Naive B cell (primary cell): ENCODE measurements around the gene KCNH4. TPM values are rescaled to one million over a fixed set of nuclear protein-coding genes. Genes with fewer than 3 reads are reported as not detected.

Source experiments
- ATAC-seq, 2 donors: fragments of 150-1000 bp; cut with Tn5 transposase; 2 replicates each; pipeline ENCODE4 v1.10.0; 2021; ENCODE audit warnings: low read depth in 2 of 2, mild to moderate bottlenecking in 2 of 2, moderate library complexity in 2 of 2
- DNase-seq: peaks from one replicate; pipeline ENCODE4 v3.0.0; 2022
- H3K27ac Mint-ChIP-seq, 6 donors: one replicate each; pipeline ENCODE4 v1.8.0; 2020 to 2022; ENCODE audit warnings: mild to moderate bottlenecking in 6 of 6, mixed read lengths in 6 of 6, moderate library complexity in 5 of 6, inconsistent platforms in 2 of 6
- H3K27me3 Mint-ChIP-seq, 3 donors: one replicate each; pipeline ENCODE4 v1.8.0; 2021 to 2022; ENCODE audit warnings: mixed read lengths in 3 of 3, mild to moderate bottlenecking in 1 of 3
- H3K36me3 Mint-ChIP-seq, 2 donors: one replicate each; pipeline ENCODE4 v1.8.0; 2020 to 2022; ENCODE audit warnings: mixed read lengths in 2 of 2, inconsistent platforms in 1 of 2, mild to moderate bottlenecking in 1 of 2
- H3K4me1 Mint-ChIP-seq, 3 donors: one replicate each; pipeline ENCODE4 v1.8.0; 2020 to 2022; ENCODE audit warnings: mixed read lengths in 3 of 3, inconsistent platforms in 1 of 3, mild to moderate bottlenecking in 1 of 3, moderate library complexity in 1 of 3
- H3K4me3 Mint-ChIP-seq, 8 donors: one replicate each; pipeline ENCODE4 v1.8.0; 2020 to 2022; ENCODE audit warnings: mild to moderate bottlenecking in 8 of 8, mixed read lengths in 8 of 8, moderate library complexity in 8 of 8, inconsistent platforms in 2 of 8
- H3K9me3 Mint-ChIP-seq, 7 donors: one replicate each; pipeline ENCODE4 v1.8.0; 2020 to 2022; ENCODE audit warnings: mixed read lengths in 7 of 7, mild to moderate bottlenecking in 5 of 7, inconsistent platforms in 2 of 7, moderate library complexity in 1 of 7
- polyA plus RNA-seq, 6 donors: library from polyadenylated mRNA; unstranded; fragments of 300-500 nt; fragmentation: Illumina TruSeq; gene quantifications; one replicate each; pipeline ENCODE4 v1.2.3, GENCODE V29; 2021; ENCODE audit warnings: low read depth in 6 of 6

KCNH4 gene
- polyA plus RNA-seq, 6 donors from 2014 or later: 0.09 to 0.17 (median 0.12) TPM; not detected in 2

DNA sequence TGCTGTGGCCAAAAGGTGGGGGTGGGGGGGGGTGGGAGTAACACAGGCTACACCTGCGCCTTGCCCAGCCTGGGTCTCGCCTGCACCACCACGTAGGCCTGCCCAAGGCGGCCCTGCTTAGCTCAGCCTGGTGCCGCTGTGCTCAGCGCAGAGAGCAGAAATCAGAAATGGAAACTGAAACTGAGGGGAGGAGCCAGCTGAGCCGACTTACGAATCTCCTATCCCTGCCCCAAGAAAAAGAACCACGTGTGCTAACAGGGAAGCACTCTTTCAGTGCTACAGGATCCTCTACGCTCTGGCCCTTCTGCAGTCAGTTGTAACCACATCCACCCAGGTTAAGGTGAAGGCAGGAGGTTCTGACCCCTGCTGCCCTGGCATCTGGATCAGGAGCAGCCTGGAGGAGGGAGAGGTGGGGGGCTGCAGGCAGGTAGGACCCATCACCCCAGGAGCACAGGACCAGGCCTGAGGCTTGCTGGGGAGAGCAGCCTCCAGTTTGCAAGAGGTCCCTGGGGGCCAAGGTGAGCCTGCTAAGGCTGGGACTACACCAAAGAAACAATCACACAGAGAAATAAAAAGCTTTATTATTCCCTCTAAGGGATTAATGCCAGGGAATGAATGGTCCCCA is 68.3 kb downstream of the KCNH4 start, which contains the start of gene DHX58:
DHX58 (minus strand) TSS at position 163 of the 625 bp plus-strand sequence. CDS start 822 bp downstream, outside the sequence.
- H3K27ac Mint-ChIP-seq: peak within 1 kb of the TSS; percentile 79 to 96 (median 92)
- H3K4me3 Mint-ChIP-seq: peak within 1 kb of the TSS; percentile 85 to 95 (median 90)
- H3K27me3 Mint-ChIP-seq: no peaks in the 10 kb centered on the region
- ATAC-seq (peak; percentile 80 to 81), DNase-seq (peak; percentile 75)
- H3K36me3 Mint-ChIP-seq: peaks cover 10 to 20% of the 10 kb centered on the region in 2 donors
- H3K4me1 Mint-ChIP-seq: peaks cover 48 to 75% (median 58%) of the 10 kb centered on the region in 3 donors
- peaks cover 0 to 2% (median 0%) of the 10 kb centered on the region in 7 donors for H3K9me3 Mint-ChIP-seq

DNA sequence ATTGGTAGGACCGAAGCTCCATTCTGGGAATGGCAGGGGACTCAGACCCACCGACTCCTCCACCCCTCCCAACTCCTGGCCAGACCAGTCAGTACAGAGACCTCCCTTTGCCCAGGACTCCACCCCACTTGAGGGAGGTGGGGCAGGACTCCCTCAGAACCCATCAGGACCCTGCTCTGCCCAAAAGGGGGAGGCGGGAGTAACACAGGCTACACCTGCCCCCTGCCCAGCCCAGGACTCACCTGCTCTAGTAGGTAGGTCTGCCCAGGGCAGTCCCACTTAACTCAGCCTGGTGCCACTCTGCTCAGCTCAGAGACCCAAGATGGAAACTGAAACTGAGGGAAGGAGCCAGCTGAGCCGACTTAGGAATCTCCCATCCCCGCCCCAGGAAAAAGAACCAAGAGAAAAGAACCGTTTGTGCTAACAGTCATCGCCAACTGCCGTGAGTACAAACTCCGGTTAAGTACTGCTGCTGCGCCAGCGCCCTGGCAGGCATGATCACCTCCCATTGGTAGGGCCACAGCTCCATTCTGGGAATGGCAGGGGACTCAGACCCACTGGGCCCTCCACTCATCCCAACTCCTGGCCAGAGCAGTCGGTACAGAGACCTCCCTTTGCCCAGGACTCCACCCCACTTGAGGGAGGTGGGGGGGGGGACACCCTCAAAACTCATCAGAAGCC is 68.9 kb downstream of the KCNH4 start:
- Mint-ChIP-seq H3K36me3 (peaks cover 10 to 14% of the 10 kb centered on the region in 2 donors), H3K4me1 (peaks cover 47 to 75% (median 55%) of the 10 kb centered on the region in 3 donors), H3K27ac (peak overlapping the region; percentile 79 to 96 (median 92)), H3K9me3 (peaks cover 0 to 2% (median 0%) of the 10 kb centered on the region in 7 donors), H3K4me3 (peak overlapping the region; percentile 85 to 95 (median 90)), H3K27me3 (no peaks in the 10 kb centered on the region)
- ATAC-seq (no peak), DNase-seq (no peak)

DNA sequence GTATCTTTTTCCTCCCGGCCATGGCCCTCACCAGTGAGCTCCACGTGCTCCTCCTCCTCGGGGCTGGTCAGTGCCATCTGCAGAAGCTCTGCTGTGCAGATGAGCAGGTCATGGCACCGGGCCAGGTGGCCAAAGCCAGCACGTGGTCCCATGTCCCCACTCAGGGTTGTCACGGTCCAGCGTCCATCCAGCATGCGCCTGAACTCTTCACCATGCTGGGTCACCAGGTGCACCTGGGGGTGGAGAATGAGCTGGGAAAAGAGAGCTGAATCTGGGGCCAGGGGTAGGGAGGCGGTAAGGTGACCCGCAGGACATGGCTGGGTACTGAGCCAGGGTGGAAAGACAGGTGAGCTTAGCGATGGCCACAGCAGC is 69.7 kb downstream of the KCNH4 start:
- H3K36me3 Mint-ChIP-seq: peaks cover 4 to 8% of the 10 kb centered on the region in 2 donors
- H3K4me3 Mint-ChIP-seq: peak overlapping the region in 6 of 8 donors; percentile 15 to 92 (median 87)
- no peak for DNase-seq
- H3K27me3 Mint-ChIP-seq: no peaks in the 10 kb centered on the region
- no peak for ATAC-seq
- H3K27ac Mint-ChIP-seq: peak overlapping the region in 2 of 6 donors; percentile 86 to 91
- peaks cover 41 to 68% (median 48%) of the 10 kb centered on the region in 3 donors for H3K4me1 Mint-ChIP-seq
- peaks cover 0 to 2% (median 0%) of the 10 kb centered on the region in 7 donors for H3K9me3 Mint-ChIP-seq

DNA sequence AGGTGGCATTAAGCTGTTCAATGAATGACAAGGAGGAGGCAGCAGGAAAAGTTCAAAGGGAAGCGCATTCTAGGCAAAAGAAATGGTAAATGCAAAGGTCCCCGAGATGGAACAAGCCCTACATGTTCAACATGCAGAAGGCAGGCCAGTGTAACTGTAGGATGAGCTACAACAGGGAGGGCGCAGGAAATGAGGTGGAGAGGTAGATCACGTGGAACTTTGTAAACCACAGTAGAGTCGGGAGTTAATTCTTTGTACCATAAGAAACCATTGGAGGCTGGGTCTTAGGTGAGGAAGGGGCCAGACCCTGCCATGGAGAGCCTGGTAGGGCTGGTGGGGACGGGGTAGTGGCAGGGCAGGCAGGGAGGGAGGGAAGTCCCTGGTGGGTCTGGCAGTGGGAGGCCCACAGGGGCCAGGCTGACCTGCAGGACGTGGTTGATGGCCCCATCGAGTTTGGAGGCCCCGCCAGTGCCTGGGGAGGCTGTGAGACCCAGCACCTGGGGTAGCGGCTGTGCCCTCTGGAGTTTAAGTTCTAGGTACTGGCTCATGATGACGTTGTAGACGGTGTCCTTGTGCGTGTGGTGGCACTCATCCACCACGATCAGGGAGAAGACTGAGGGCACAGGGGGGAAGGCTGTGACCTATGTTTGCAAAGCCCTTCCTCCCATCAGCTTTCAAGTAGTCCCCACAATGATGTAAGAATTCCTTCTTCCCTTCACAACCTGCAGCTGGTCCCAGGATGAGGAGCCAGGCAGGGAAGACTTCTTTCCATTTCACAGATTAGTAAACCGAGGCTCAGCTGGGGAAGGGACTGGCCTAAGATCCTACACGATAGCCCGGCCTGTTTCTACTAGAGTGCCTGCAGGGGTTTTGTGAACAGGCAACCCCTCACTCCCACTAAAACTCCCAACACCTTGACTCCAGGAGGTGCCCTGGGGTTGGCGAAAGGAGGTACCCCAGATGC is 70.4 kb downstream of the KCNH4 start:
- Mint-ChIP-seq H3K4me1 (peaks cover 40 to 65% (median 41%) of the 10 kb centered on the region in 3 donors), H3K4me3 (peak overlapping the region; percentile 51 to 91 (median 68)), H3K36me3 (peaks cover 4 to 8% of the 10 kb centered on the region in 2 donors), H3K27ac (peak overlapping the region in 4 of 6 donors; percentile 60 to 91 (median 86)), H3K9me3 (peaks cover 0 to under 1% (median 0%) of the 10 kb centered on the region in 7 donors), H3K27me3 (no peaks in the 10 kb centered on the region)
- ATAC-seq: no peak
- no peak for DNase-seq

DNA sequence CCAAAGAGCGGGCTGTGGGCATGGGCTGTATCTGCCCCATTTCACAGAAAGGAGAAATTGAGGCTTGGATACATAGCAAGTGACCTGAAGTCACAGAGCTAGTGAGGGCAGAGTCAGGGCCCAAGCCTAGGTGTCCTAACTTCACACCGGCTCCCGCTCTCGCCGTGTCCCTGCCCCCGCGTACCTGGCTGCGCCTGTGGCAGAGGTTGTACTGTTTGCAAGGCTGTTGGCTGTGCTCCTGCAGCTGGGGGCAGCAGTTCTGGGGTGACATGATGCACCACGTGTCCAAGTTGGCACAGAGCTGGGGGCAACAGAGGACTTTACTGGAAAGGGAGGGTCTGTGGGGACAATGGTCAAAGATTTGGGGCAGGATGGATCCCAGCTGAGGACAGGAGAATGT is 71.9 kb downstream of the KCNH4 start:
- Mint-ChIP-seq H3K27me3 (no peaks in the 10 kb centered on the region), H3K9me3 (no peaks in the 10 kb centered on the region), H3K4me3 (peak overlapping the region in 5 of 8 donors; percentile 3 to 57 (median 15)), H3K36me3 (peaks cover 4 to 8% of the 10 kb centered on the region in 2 donors), H3K4me1 (peaks cover 31 to 53% (median 32%) of the 10 kb centered on the region in 3 donors), H3K27ac (no peak overlapping the region)
- no peak for DNase-seq
- no peak for ATAC-seq

DNA sequence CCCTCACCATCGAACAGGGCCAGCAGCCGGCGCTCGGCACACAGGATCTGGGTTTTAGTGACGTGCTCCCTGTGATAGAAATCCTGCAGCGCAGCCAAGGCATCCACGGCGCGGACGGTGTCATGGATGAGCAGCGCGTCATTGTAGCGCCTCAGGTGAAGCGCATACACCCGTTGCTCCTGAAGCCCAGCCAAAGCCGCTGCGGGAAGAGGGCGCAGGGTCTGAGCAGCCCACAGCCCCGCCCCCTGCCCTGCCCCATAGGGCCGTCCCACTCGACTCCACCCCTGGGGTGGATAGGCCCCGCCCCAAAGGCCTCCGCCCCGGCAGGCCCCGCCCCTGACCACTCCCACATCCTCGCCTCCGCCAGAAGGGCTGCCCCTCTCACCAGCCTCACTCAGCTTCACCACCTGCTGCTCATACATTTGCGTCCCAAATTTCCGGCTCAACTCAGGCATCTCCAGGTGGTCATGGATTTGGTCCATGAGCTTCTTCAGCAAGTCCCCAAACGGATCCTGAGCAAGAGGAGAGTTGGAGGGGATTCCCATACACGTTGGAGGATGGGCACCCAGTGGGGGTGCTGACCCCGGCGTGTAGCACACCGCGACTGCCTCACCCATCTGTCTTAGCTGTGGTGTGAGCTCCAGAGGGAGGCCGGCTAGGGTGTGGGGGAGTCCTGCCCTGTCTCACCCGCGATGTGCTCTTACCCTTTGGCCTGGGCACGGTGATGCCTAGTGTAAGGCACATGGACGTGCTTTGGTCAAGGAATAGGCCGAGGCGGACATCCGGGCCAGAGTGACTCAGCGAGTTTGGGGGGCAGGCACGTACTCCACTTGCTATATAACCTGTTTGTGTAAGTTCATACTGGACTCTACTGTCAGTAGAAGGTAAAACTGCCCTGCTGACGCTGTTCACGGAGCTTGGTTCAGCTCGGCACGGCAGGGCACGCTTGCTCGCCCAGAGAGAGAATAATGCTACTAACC is 73.1 kb downstream of the KCNH4 start:
- H3K27ac Mint-ChIP-seq: peak overlapping the region in 1 of 6 donors; percentile 80
- peak; percentile 77 to 81 for ATAC-seq
- peak; percentile 83 for DNase-seq
- no peaks in the 10 kb centered on the region for H3K27me3 Mint-ChIP-seq
- peaks cover 4 to 8% of the 10 kb centered on the region in 2 donors for H3K36me3 Mint-ChIP-seq
- H3K4me1 Mint-ChIP-seq: peaks cover 27 to 45% (median 30%) of the 10 kb centered on the region in 3 donors
- H3K9me3 Mint-ChIP-seq: no peaks in the 10 kb centered on the region
- peak overlapping the region; percentile 56 to 87 (median 68) for H3K4me3 Mint-ChIP-seq

DNA sequence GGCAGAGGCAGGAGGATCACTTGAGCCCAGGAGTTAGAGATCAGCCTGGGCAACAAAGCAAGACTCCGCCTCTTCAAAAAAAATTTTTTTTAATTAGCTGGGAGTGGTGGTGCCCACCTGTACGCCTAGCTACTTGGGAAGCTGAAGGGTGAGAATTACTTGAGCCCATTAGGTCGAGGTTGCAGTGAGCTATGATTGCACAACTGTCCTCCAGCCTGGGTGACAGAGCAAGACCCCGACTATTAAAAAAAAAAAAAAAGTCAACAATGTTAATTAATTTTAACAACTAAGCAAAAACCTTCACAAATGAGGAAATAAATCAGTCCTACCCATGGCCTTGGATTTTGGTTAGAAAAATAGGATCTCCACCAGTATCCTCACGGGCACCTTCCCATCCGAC is 73.8 kb downstream of the KCNH4 start:
- Mint-ChIP-seq H3K36me3 (peaks cover 4 to 8% of the 10 kb centered on the region in 2 donors), H3K9me3 (no peaks in the 10 kb centered on the region), H3K4me3 (peak overlapping the region in 5 of 8 donors; percentile 58 to 87 (median 75)), H3K27me3 (no peaks in the 10 kb centered on the region), H3K4me1 (peaks cover 19 to 39% (median 24%) of the 10 kb centered on the region in 3 donors), H3K27ac (no peak overlapping the region)
- ATAC-seq: no peak
- no peak for DNase-seq

Other genes starting within 250 kb of the KCNH4 start
- 10 to 100 TPM; 27.5 to 42.4 (median 34.8) TPM for gene CNP, start 214.3 kb downstream of the KCNH4 start, polyA plus RNA-seq
- gene DNAJC7, start 163.7 kb downstream of the KCNH4 start, polyA plus RNA-seq: 10 to 100 TPM; 33.4 to 98.0 (median 77.4) TPM
- 10 to 100 TPM; 25.0 to 42.1 (median 36.1) TPM for gene NKIRAS2, start 161.1 kb downstream of the KCNH4 start, polyA plus RNA-seq
- under 1 TPM; 0.13 to 0.87 (median 0.58) TPM for gene C17orf113, start 130.5 kb downstream of the KCNH4 start, polyA plus RNA-seq
- under 1 TPM in 1 of 6 donors, not detected in 5; 0.21 TPM for gene ZNF385C, start 82.7 kb downstream of the KCNH4 start, polyA plus RNA-seq
- 10 to 100 TPM in 5 of 6 donors, 1 to 10 TPM in 1; 9.4 to 22.3 (median 13.4) TPM for gene DHX58, start 68.4 kb downstream of the KCNH4 start, polyA plus RNA-seq
- gene KAT2A, start 59.8 kb downstream of the KCNH4 start, polyA plus RNA-seq: 10 to 100 TPM in 4 of 6 donors, 1 to 10 TPM in 2; 5.0 to 13.5 (median 10.1) TPM
- gene HSPB9, start 58.3 kb downstream of the KCNH4 start, polyA plus RNA-seq: under 1 TPM in 4 of 6 donors, not detected in 2; 0.17 to 0.37 (median 0.25) TPM
- 100 to 1,000 TPM in 3 of 6 donors, 10 to 100 TPM in 3; 72.4 to 137 (median 94.4) TPM for gene RAB5C, start 26.2 kb downstream of the KCNH4 start, polyA plus RNA-seq
- not detected for gene HCRT, start 4.3 kb upstream of the KCNH4 start, polyA plus RNA-seq
- gene GHDC, start 13.4 kb upstream of the KCNH4 start, polyA plus RNA-seq: 10 to 100 TPM; 21.9 to 32.7 (median 26.2) TPM
- gene STAT5B, start 95.2 kb upstream of the KCNH4 start, polyA plus RNA-seq: 10 to 100 TPM; 22.8 to 52.6 (median 42.6) TPM
- 10 to 100 TPM; 24.6 to 53.2 (median 45.2) TPM for gene STAT5A, start 107.4 kb upstream of the KCNH4 start, polyA plus RNA-seq
- 100 to 1,000 TPM in 3 of 6 donors, 10 to 100 TPM in 3; 89.8 to 112 (median 101) TPM for gene STAT3, start 207.3 kb upstream of the KCNH4 start, polyA plus RNA-seq
- gene CAVIN1, start 242.1 kb upstream of the KCNH4 start, polyA plus RNA-seq: not detected